Measurements from ENCODE around the gene KIF13A.
"Not testable (repeated sequence)": the region's sequence is repeated elsewhere in the genome, so short reads cannot be mapped to it uniquely, and the experiment has no call there.

KIF13A gene

DNA sequence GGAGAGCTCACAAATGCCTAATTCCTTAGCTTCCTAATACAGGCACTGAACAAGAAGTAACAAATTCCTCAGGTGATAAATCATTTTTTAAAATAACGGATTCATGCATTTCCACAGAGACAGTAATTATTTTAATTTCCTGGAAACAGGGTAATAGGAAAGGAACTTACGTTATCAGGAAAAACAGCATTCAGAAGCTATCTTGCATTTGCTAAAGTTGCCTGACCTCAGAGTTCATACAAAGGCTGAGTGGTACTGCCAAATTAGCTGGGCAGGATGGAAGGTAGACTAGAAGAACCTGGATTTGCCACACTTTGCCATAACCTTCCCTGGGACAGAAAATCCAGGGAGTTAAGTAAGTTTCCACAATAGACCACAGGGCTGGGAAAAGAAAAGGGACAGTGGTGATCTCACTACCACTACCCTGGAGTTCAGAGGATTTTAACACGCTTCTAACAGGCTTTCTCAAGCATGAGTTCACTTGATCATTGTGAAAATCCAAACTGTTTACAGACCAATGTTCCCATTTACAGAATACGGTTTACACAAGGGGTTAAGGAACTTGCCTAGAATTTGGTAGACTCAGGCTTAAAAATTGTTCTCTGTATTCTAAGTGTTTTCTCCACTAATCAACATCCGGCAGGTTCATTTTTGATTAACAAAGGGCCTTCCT, 57.0 kb downstream of the KIF13A start:
- DNase-seq, result no peak

DNA sequence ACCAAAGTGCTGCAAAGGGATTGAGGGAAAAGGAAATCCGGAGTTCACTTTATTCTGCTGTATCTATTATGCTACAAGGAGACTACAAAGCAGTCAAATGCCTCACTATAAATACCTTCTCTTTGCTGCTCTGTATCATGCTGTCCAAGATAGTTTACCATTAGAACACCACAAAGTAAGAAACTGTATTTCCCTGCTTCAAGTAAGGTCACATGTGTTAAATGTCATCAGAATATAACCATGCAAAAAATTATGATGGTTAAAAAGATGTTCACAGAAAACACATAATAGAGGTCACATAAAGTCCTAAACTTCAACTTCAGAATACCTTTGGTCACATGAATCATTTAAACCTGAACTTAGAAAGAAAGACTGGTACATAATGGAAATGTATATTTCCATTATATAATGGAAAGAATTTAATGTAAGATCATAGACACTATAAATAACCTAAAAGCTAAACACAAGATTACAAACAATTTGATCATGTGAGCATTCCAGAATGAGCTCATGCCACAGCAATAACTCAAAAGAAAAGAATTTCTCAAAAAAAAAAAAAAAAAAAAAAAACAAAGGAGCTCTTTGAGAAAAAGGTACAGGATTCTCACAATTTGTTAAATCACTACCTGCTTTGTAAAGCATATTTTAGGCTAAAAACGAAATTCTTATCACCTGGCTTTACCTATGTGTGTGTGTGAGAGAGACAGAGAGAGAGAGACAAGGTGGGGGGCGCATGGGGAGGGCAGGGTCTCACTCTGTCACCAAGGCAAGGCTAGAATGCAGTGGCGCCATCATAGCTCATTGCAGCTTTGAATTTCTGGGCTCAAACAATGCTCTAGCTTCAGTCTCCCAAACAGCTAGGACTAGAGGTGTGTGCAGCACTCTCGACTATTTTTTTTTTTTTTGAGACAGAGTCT, 58.7 kb downstream of the KIF13A start:
- DNase-seq, result no peak

DNA sequence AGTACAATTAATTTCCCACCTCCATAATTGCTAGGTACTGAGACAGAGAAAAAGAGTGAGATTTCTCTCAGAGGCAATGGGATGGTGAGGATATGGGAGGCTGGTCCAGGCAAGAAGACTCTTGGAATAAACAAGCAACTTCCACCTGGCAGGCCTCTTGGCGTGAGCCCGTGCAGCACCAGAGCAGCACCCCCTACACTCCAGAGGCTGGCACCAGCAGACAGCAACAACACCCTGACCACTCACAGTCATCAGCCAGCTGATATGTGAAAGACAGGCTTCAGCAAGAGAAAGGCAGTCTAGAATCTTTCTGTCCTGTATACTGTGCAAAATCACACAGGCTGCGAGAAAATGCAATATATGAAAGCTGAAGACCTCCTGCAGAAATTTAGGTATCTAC, 59.7 kb downstream of the KIF13A start:
- no peak for DNase-seq

GRCh38 chr6:17923401-17923863, 64.0 kb downstream of the KIF13A start:
- no peak for DNase-seq

GRCh38 chr6:17921454-17921853, 66.0 kb downstream of the KIF13A start:
- DNase-seq, result no peak

DNA sequence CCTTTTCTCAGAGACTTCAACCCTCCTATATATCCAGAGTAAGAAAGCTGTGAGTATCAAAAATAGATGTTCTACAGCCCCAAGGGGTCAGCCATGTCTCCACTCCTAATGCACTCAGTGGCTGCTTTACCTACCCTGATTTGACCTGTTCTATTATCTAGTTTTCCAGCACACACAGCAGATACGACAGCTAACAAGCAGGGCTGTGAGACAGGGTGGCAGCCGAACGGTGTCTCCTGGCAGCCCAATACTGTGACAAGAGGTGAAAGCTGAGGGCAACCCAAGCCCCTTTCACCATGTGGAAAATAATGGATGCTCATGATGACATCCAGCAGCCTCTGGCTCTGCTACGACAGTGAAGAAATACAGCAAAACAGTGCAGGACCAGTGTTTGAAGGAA, 67.9 kb downstream of the KIF13A start:
- DNase-seq, result no peak

GRCh38 chr6:17917837-17918763, 69.3 kb downstream of the KIF13A start:
- DNase-seq, result no peak

GRCh38 chr6:17914651-17915050, 72.8 kb downstream of the KIF13A start:
- DNase-seq, result no peak

DNA sequence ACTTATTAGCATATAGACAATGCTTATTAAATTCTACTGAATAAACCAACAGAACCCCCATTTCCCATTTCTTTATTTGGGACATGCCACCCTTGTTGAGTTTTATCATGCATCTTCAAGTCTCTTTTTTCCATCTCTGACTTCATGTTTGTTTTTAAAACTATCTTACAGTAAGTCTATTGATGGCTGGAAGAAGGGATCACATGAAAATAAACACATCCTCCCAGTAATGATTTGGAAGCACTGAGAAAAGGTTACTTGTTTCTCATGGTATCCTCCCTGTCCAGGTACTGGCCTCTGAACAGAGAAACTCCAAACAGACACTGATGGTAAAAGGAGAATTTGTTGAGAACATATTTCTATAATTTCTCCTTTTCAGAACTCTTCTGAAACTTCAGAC, 74.9 kb downstream of the KIF13A start:
- DNase-seq, result no peak

- not testable (repeated sequence) for DNase-seq
These were observed 75.8 kb downstream of the KIF13A start for GRCh38 chr6:17911656-17912055.

GRCh38 chr6:17910189-17910588, 77.2 kb downstream of the KIF13A start:
- DNase-seq, result no peak

DNA sequence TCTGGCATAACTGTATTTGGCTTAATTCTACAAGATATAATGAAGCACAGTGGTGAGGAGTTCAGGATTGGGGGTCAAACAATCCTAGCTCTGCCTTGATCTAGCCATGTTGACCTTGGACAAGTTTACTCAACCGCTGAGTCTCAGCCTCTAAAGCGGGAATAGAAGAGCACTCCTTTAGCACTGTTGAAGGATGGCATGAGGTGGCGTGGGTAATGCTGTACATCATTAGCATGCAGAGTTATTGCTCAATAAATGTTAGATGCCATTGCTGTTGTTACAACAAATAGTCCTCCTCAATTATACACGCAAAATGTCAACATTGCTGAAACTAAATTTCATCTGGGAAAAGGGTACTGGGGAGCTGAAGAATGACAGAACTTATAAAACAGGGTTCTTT, 78.6 kb downstream of the KIF13A start:
- no peak for DNase-seq

- no peak for DNase-seq
These were observed 79.8 kb downstream of the KIF13A start for GRCh38 chr6:17907406-17908229.

DNA sequence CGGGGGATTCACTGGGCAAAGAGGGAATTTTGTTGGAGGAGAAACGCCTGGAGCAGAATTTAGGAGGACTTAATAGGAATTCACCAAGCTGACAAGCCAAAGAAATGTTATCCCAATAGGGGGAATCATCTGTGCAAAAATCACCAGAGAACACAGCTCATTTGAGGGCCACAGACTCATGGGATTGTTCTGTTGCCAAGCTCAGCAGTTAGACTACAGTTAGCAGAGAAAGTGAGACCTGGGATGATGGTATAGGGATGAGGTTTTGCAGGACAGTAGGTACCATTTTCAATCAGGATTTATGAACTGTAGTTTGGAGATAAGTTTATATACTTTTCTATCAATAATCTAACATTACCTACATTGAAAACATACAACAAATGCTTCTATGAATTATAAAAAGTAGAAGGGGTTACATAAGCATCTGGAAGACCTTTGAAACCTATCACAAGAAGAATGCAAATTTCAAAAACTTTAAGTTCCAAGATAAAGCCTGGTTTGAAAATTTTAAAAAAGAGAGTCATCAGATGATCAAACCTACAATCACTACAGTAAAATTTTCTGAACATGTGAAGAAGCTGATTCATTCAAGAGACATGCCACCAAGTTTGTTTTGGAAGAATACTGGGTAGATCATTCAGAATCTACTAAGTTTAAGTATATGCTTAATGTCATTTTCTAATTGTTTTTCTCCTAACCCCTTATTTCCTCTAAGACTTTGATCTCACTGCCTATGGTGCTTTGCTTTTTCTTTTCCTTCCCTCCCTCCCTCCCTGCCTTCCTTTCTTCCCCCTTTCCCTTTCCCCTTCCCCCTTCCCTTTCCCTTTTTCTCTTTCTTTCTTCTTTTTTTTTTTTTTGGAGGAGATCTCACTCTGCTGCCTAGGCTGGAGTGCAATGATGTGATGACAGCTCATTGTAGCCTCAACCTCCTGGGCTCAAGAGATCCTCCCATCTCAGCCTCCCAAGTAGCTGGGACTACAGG, 81.5 kb downstream of the KIF13A start:
- no peak for DNase-seq

DNA sequence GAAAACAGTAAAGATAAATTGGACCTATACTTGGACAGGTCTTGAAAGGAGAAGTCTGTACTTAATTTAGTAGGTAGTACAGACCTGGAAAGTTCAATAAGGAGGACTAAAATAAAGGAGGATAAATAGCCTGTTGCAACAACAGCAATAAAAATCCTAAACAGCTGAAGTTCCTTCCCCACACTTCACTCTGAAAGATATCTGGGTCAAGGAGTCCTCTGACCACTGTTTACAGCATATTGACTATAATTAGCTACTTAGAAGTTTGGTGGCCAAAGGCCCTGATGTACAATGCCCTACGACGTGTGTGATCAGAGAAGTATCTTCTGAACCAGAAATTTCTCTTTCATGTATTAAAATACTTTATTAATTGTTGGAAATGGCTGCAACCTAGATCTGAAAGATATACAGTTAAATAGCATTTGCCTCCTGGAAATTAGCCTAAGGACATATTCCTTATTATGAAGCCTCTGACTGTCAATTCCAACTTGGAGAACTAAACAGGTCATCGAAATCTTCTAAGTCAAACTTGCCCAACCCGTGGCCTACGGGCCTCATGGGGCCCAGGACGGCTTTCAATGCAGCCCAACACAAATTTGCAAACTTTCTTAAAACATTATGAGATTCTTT, 82.8 kb downstream of the KIF13A start:
- DNase-seq, result no peak

DNA sequence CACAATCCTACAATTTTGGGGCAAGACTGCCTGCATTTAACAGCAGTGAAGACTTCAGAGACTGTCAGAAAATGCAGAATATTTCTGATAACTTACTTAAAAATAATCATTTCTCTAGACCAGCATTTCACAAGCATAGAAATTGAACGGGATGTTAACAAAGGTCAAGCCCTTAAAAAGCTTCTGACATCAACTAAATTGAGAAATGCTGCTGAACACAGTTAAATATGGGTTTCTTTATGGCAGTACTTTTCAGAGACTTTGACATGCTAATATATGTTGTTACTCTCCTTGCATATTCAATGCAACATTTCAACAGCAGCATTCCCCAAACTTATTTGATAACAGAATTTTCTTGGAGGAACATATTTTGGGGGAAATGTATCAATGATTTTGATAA, 84.5 kb downstream of the KIF13A start:
- DNase-seq, result no peak

DNA sequence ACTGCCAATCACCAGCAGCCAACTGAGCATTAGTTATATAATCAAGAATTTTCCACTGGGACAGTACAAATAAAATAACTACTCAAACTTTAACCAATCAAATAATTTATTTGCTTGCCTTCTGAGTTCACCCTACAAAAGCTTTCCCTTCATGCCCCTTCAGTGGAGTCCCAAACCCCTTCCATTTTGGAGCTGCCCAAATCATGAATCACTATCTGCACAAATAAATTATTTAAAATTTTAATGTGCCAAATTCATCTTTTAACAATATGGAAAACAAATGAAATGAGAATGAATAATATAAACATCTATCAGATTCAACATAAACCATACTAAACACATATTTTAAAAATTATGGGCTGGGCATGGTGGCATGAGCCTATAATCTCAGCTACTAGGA, 85.9 kb downstream of the KIF13A start:
- no peak for DNase-seq

- DNase-seq, result no peak
These were observed 87.4 kb downstream of the KIF13A start for GRCh38 chr6:17900011-17900410.

- no peak for DNase-seq
These were observed 87.9 kb downstream of the KIF13A start for GRCh38 chr6:17899491-17899890.

DNA sequence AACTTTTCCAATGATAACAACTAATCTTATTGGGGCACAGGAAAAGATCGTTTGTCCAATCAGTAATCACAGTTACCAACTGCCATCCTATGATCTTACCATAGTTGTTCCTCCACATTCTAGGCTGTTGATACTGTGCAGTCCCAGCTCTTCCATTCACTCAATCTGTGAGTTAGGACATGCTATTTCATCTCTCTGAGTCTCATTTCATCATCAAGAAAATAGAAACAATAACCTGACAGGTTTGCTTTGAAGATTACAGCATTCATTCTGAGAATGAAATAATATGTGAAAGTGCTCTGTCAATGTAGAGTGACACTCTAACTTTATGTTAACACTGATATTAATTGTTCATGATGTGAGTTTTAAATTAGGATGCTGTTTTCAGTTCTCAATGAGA, 89.8 kb downstream of the KIF13A start:
- DNase-seq, result no peak

Data from NCI-H2081 treated with DMSO at 0.1 percent for 48 hours (cell line).